CD4-positive, alpha-beta T cell treated with Interleukin-15 for 1 hour (primary cell): Measurements from ENCODE around the gene NAA25.
"Not testable (repeated sequence)": the region's sequence is repeated elsewhere in the genome, so short reads cannot be mapped to it uniquely, and the experiment has no call there.

Experiments
- DNase-seq: peaks from one replicate; pipeline ENCODE4 v3.0.0-alpha.2; 2020

The NAA25 gene

DNA sequence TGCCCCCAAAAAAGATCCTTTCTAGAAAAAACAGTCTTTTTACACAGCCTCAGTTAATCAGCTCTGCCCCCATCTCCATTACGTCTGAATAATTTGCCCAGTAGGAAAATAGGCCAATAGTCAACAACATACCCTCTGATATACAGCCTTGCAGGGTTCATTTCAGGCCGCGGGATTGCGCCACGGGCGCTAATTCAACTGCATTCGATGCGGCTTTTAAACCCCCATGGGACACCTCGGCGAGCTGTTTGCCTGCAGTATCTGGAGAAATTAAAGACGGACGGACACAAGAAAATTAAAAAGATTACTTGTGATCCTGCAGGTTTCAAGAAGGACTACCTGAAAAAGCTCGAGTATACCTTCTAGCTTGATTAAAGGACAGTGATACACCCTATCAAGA is 59.2 kb downstream of the NAA25 start:
- no peak for DNase-seq

DNA sequence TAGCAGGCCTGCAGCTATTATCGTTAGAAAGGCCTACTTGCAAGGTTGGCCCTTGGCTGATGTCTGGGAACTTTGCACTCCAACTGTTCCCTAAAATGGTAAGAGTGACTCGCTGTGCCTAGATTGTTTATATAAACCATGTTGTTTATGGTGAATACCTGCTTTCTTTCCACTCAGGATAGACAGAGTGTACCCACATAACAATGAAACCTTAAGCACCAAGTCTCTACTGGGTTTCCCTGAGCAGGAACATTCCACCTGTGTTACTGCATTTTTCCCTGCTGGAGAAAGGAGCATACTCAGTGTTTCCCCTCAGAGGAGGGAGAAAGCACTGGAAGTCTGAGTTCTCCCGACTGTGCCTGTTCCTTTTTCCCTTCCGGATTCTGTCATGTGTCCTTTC is 62.6 kb downstream of the NAA25 start:
- no peak for DNase-seq

DNA sequence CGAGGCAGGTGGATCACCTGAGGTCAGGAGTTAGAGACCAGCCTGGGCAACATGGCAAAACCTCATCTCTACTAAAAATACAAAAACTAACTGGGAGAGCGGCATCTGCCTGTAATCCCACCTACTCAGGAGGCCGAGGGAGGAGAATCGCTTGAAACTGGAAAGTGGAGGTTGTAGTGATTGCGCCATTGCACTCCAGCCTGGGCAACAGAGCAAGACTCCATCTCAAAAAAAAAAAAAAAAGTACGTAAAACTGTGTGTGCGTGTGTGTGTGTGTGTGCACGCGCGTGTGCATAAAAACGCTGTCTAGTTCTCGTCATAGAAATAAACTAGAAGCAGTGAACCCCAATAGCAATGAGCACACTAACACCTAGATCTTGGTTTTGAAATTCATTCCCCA is 72.0 kb downstream of the NAA25 start:
- not testable (repeated sequence) for DNase-seq

DNA sequence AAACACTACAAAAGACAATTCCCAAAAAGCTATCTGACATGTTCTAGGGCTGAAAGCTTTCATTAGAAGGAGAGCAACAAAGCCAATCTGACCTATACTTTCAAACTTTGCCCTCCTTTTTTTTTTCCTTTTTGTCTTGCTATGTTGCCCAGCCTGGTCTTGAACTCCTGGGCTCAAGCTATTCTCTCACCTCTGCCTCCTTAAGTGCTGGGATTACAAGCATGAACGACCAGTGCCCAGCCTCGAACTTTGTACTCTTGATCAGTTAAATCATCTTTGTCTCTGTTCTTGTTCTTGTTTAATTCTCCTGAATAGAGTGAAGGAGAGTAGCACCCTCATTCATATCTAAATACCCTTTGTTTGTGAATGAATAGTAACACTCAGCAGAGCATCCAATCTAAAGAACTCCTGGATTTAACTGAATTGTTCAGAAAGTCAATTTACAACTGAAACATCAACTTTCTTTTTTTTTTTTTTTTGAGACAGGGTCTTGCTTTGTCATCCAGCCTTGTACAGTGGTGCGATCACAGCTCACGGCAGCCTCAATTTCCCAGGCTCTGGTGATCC is 73.3 kb downstream of the NAA25 start:
- DNase-seq: no peak

DNA sequence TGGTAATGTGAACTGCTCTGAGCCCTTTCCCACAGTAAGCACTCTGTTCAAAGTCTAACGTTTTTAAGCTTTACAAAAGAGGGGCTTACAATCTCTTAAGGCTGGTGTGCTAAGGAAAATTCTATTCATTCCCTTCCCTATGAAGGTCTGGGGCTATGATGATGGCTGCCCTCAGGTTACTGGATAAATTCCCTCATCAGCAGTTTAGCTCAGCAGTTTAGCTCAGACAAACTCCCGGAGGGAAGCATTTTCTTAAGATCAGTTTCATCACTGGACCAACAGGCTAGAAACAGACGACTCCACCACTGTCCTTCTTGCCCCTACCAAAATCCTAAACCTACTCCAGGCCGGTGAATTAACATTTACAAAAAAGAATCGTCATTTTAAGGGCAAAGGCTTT is 76.3 kb downstream of the NAA25 start:
- DNase-seq: no peak

DNA sequence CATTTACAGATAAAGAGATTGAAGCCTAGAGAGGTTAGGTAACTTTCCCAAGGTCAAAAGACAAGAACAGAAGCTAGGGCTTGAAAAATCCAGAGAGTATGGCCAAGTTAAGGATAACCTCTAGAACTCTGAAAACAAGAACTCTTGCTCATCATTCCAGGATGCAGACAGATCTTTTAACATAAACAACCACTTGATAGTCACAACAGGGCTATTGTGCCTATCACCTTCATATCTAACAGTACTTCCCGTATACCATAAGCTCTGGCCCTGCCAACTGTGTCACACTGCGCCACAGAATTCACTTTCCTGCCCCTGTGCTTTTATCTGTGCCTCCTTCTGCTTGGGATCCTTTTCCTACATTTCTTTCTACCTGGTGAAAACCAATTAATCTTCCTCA is 77.1 kb downstream of the NAA25 start:
- no peak for DNase-seq

DNA sequence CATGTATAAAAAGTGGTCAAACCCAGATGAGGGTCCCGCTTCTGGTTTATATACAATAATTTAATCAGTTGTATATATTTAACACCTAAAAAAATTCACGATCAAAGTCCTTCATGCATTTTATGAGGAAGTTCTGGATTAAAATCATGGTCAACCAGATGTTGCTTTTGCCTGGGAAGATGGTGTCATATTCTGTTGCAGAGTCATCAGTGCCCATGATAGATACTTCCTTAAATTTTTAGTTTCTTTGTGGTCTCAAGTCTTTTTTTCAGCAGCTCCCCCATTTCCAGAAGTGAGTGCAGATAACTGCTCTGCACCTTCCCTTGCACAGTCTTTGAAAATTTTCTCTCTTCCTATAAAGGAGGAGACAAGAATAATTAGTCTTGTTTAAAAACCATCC is 79.3 kb downstream of the NAA25 start:
- no peak for DNase-seq

DNA sequence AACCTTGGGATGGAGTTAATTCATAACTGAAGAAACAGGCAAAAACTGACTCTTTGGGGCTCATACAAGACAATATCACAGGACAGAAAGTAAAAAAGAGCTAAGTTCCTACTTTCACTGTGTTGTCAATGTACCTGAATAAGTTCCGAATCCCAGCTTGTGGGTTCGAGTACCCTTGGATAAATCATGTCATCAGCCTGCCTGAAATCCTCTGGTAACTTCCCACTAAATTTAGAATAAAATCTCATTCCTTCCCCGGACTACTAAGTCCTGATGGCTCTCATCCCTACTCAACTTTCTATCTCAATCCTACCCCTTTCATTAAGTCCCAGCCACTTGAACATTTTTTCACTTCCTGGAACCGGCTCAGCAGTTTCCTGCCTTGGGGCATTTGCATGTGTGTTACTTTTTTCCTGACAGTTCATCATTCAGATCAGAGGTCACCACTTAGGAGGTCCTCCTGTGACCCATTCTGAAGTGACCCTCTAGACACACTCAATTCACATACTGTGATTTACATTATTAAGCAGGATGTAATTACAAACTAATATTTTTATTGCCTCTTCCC is 82.7 kb downstream of the NAA25 start:
- DNase-seq: no peak

DNA sequence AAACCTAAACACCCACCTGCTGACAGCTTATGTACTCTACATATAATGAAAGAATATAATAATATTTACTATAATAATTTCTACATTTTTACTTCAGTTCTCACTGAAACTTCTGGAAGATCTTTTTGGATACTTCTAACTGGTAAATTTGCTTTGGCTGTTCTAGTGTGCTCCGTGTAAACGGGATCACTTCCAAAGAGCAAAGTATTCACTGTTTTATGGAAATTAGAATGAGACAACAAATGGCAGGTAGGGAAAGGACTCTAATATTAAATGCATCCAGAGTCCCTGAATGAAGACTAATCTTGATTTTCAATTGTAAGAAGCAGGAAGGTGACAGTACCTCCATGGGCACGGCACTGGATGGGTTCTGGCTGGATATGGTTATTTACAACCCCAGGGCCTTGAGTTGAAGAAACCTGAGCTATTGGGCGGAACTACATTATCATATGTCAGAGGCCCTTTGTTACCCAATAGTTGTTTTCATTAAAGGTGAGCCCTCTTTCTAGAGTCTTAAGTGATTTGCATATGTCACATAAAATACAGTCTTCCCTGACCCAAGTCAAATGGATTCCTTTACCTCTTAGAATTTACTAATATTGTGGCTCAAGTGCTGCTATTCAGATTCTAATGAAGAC is 84.7 kb downstream of the NAA25 start:
- no peak for DNase-seq

DNA sequence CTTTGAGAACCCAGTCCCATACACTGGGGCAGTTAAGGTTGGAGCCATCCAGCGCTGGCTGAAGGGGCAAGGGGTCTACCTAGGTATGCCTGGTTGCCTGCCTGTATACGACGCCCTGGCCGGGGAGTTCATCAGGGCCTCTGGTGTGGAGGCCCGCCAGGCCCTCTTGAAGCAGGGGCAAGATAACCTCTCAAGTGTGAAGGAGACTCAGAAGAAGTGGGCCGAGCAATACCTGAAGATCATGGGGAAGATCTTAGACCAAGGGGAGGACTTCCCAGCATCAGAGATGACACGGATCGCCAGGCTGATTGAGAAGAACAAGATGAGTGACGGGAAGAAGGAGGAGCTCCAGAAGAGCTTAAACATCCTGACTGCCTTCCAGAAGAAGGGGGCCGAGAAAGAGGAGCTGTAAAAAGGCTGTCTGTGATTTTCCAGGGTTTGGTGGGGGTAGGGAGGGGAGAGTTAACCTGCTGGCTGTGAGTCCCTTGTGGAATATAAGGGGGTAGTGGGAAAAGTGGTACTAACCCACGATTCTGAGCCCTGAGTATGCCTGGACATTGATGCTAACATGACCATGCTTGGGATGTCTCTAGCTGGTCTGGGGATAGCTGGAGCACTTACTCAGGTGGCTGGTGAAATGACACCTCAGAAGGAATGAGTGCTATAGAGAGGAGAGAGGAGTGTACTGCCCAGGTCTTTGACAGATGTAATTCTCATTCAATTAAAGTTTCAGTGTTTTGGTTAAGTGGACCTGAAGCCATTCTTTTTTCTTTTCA is 86.2 kb downstream of the NAA25 start:
- DNase-seq: no peak

DNA sequence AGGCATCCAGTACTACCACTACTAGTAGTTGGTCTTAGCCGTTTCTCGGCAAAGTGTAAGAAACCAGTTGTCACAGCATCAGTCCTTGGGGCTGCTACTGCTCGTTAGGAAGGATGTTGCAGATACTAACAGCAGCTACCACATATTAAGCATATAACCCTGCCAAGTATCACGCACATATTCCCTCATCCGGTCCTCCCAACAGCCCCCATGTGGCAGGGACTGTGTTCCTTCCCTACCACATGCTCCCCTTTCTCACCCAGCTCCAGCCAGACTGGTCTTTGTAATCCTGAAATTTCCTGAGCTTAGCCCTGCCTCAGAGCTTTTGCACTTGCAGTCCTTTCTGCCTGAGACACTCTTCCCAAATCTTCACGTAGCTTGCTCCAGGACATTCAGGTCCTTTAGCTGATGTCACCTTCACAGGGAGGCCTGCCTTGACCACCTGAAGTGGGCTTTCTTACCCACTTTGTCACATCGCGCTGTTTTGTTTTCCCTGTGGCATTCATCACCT is 87.6 kb downstream of the NAA25 start:
- no peak for DNase-seq

DNA sequence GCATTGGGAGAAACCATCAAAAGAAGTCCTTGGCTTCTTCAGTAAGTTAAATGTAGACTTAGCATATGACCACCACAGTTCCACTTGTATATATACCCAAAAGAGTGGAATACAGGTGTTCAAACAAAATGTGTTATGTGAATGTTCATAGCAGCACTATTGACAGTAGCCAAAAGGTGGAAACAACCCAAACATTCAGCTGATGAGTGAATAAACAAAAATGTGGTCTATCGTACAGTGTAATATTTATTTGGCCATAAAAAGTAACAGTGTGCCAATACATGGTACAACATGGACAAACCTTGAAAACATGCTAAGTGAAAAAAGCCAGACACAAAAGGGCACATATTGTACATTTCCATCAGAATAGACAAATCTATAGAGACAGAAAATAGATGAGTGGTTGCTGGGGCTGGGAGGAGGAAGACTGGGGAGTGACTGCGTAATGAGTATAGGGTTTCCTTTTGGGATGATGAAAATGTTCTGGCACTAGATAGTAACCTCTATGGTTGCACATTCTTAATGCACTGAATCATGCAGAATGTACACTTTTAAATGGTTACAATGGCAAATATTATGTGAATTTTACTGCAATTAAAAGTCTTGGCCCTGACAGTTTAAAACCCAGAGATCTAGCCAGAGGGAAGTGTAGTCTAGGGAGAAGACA is 89.9 kb downstream of the NAA25 start:
- no peak for DNase-seq

DNA sequence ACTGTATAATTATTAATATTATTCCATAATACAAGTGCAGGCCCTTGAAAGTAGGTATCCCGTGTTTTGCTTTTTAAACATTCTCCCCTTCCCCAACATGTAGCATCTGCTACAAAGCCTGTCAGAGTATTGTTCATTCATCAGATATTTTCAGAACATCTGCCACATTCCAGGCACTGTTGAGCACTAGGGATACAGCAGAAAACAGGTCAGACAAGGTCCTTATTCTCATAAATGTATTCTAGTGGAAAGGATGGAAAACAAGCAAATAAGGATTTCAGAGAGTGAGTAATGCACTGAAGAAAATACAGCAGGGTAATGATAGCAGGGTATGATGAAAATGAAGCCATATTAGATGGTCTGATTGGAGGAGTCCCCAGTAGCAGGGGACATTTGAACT is 91.5 kb downstream of the NAA25 start:
- no peak for DNase-seq

DNA sequence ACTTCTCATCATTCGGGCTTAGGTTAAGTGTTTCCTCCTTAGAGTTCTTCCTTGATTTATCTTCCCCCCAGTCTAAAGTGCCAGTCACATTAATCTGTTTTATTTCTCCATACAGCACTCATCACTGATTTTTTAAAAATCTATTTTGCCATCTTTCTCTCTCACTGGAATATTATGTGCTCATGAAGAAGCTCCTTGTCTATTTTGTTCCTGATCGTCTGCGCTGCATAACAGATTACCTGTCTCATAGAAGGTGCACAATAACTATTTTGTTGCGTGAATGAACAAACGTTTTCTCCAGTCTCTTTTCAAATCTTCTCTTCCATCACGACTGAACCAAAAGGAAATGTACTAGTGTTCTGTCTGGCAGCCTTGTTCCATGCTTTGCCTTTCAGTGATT is 92.6 kb downstream of the NAA25 start:
- no peak for DNase-seq

DNA sequence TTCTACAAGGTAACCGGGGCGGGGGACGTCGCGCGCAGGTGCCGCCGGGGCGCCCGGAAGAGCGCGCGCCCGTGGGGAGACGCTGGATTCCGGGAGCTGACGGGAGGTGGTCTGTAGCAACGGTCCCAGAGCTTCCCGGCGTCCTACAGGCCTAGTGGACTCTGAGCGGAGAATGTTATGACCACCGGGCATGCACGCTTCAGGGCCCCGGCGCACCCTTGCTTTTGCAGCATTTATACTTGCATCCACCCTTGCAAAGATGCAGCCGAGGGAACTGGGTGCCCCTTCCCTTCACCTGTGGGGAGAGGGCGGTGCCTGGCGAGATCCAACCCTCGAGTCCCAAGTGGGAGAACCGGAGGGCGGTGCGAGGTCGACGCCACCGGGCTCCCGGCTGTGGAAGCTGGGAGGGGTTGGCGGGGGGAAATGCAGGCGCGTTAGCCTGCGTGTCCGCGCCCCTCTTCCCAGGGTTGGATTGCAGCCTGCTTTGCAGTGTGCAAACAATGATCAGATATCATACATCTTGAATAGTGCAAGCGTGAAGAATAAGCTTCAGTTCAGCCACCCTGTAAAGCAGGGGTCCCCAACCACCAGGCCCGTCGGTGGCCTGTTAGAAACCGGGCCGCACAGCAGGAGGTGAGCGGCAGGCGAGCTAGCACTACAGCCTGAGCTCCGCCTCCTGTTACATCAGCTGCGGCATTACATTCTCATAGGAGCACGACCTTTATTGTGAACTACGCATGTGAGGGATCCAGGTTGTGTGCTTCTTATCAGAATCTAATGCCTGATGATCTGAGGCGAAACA is 94.8 kb downstream of the NAA25 start:
- DNase-seq: peak; percentile 72

DNA sequence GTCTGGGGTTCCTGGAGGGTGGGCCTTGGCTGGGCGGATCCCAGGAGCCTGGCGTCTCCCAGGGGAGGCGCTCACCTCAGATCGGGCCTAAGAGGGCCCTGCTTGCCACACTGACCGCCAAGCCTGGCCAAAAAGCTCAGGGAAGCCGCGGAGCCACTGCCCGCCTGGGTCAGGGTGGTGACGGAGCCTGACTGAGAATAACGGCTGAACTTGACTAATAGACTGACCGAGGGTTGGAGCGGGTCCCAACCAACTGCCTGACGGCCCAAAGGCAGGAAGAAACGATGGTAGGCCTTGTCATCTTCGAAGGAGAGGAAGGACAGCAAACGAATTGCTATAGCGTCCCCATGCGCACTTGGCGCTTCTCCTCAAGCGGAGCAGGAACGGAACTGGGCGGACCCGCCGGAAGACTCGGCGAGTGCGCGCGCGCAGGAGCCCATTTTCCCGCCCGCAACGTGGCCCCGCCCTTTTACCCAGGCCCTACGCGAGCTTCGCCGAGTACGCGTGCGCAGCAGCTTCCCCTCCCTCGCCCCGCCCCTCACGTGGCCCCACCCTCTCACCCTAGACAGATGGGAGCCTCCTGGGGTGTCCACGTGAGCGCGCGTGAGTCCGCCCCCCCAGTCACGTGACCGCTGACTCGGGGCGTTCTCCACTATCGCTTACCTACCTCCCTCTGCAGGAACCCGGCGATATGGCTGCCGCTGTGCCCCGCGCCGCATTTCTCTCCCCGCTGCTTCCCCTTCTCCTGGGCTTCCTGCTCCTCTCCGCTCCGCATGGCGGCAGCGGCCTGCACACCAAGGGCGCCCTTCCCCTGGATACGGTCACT is 95.6 kb downstream of the NAA25 start, which contains the start of the genes ERP29 and TMEM116:
Gene ERP29, plus strand, starts transcription at position 652 of the 826 bp plus-strand sequence. Its CDS starts 40 bp downstream, at position 692.
Gene TMEM116, minus strand, starts transcription at position 391 of the 826 bp plus-strand sequence. CDS start 7,895 bp downstream, outside the sequence.
- DNase-seq: peak; percentile 99

DNA sequence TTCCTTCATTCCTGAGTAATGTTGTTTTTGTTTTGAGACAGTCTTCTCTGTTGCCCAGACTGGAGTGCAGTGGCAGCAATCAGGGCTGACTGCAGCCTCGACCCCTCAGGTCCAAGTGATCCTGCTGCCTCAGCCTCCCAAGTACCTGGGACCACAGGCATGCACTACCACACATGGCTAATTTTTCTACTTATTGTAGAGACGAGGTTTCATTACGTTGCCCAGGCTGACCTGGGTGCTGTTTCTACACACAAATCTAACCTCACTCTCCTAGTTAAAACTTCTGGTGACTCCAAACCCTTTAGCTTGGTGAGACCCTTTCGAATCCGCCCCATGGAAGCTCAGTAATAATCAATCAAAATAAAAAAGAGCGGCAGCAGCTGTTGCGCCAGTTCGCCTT is 96.9 kb downstream of the NAA25 start:
- DNase-seq: no peak

DNA sequence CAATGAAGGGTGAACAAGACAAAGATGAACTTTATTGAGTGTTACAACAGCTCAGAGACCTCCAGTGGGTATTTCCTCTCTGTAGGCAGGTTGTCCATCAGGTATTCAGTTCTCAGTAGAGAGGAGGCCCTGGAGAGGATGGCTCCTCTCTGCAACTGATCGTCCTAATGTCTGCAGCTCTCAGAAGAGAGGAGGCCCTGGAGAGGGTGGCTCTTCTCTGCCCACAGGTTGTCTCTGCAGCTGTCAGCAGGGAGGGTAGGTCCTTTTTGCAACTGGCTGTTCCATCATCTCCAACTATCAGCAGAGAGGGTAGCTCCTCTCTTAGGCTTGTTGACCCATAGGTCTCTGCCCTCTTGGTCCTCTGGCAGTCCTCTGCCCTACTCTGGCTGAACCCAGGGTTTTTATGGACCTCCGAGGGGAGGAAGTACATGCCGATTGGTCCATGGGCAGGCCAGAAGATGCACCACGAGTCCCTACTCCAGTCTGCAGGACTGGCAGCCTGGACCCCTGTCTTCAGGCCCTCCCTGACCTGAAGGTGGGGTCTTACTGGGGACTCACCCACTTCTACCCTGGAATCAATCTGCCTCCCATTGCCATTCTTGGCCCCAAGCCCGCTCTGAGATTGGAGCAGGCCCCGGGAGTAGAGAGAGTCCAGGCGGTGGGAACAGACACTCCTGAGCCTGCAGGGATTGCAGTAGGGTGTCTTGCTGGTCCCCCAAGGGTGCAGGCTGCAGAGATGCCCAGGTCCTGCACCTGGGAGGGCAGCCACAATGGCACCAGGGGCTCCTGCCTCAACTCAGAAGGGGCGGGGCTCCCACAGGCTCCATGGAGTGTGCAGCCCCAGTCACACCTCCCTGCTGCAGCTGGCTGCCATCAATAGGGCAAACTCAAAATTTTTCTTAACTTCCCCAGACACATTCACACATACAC is 97.9 kb downstream of the NAA25 start:
- DNase-seq: no peak

DNA sequence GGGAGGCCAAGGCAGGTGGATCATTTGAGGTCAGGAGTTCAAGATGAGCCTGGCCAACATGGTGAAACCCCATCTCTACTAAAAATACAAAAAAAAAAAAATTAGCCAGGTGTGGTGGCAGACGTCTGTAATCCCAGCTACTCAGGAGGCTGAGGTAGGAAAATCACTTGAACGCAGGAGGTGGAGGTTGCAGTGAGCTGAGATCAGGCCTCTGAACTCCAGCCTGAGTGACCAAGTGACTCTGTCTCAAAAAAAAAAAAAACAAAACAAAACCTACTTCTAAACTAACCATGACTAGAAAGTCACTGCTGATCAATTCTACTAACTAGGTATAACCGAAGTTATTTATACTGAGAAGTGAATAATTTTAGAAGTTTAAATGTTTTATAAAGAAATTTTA is 99.0 kb downstream of the NAA25 start:
- not testable (repeated sequence) for DNase-seq

DNA sequence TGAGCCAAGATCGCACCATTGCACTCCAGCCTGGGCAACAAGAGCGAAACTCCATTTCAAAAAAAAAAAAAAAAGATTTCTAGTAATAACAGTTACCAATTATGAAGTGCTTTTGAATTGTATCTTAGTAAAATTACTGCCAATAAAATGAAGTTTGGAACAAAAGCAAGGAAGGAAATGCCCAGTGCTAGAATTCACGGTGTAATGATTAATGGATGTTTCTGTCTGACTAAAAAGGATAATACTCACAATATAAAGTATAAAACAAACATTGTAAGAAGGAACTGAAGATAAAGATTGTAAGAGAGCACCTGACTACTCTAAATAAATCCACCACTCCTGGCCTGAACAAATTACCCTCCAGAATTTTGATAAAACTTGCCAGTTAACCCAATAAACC is 99.7 kb downstream of the NAA25 start:
- DNase-seq: no peak
